ENCODE measurements around the gene EFHC1. TPM values are rescaled to one million over a fixed set of nuclear protein-coding genes. Genes with fewer than 3 reads are reported as not detected.

The EFHC1 gene
- total RNA-seq, 1 experiment from 2014 or later = 24.6 TPM

DNA sequence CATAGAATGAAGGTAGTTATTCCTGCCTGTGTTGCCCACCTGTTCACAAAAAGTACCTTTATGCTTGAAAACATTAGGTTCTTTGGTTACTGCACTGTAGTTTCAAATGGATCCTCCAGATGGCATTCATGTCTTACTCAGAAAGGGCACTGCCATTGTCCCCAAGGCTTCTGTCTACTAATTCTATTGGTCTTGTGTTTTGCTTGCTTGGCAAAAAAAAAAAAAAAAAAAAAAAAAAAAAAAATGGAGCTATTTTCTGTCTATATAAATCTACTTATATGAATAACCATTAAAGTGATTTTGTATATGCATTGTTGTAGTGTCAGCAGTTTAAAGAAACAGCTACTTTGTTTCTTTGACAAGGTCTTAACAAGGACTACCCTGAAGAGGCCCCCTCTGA lies 12.7 kb upstream of the EFHC1 start:
- intact Hi-C loops (cut with micrococcal nuclease; ENCODE audit: unreplicated experiment) (no loop called here), in situ Hi-C loops (cut with HindIII; ENCODE audit: low pct_unique_long_range_greater_than_20kb, low sequenced_read_pairs) (loop anchor here (10.0 kb wide), 1 partner anchor 123 kb away; the partner anchor contains the start of gene MCM3)
- Histone ChIP-seq H3K36me3 (ENCODE audit: control insufficient read depth, insufficient read depth, low read length) (no peaks in the 10 kb centered on the region), H3K4me1 (ENCODE audit: control insufficient read depth, insufficient read depth, low read length) (no peaks in the 10 kb centered on the region), H3K4me3 (ENCODE audit: low read depth in 2 of 2, low read length in 2 of 2) (no peak overlapping the region), H3K27ac (ENCODE audit: low read length) (no peak overlapping the region), H3K9me3 (ENCODE audit: control insufficient read depth, insufficient read depth, low read depth, low read length) (no peaks in the 10 kb centered on the region), H3K27me3 (ENCODE audit: control insufficient read depth, insufficient read depth, low read length) (no peaks in the 10 kb centered on the region)
- no TSS peak for BruUV-seq (replicated peaks)
- TF ChIP-seq, protein P1, sequence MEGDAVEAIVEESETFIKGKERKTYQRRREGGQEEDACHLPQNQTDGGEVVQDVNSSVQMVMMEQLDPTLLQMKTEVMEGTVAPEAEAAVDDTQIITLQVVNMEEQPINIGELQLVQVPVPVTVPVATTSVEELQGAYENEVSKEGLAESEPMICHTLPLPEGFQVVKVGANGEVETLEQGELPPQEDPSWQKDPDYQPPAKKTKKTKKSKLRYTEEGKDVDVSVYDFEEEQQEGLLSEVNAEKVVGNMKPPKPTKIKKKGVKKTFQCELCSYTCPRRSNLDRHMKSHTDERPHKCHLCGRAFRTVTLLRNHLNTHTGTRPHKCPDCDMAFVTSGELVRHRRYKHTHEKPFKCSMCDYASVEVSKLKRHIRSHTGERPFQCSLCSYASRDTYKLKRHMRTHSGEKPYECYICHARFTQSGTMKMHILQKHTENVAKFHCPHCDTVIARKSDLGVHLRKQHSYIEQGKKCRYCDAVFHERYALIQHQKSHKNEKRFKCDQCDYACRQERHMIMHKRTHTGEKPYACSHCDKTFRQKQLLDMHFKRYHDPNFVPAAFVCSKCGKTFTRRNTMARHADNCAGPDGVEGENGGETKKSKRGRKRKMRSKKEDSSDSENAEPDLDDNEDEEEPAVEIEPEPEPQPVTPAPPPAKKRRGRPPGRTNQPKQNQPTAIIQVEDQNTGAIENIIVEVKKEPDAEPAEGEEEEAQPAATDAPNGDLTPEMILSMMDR (IDR thresholded peaks at IDR 0.05) = peak; percentile 69; the same call in 1 of the 2 replicates
- TF ChIP-seq, protein P2, sequence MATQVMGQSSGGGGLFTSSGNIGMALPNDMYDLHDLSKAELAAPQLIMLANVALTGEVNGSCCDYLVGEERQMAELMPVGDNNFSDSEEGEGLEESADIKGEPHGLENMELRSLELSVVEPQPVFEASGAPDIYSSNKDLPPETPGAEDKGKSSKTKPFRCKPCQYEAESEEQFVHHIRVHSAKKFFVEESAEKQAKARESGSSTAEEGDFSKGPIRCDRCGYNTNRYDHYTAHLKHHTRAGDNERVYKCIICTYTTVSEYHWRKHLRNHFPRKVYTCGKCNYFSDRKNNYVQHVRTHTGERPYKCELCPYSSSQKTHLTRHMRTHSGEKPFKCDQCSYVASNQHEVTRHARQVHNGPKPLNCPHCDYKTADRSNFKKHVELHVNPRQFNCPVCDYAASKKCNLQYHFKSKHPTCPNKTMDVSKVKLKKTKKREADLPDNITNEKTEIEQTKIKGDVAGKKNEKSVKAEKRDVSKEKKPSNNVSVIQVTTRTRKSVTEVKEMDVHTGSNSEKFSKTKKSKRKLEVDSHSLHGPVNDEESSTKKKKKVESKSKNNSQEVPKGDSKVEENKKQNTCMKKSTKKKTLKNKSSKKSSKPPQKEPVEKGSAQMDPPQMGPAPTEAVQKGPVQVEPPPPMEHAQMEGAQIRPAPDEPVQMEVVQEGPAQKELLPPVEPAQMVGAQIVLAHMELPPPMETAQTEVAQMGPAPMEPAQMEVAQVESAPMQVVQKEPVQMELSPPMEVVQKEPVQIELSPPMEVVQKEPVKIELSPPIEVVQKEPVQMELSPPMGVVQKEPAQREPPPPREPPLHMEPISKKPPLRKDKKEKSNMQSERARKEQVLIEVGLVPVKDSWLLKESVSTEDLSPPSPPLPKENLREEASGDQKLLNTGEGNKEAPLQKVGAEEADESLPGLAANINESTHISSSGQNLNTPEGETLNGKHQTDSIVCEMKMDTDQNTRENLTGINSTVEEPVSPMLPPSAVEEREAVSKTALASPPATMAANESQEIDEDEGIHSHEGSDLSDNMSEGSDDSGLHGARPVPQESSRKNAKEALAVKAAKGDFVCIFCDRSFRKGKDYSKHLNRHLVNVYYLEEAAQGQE (IDR thresholded peaks at IDR 0.05; ENCODE audit: insufficient read depth in 1 of 2, low read depth in 2 of 2, low read length in 1 of 2) = no peak
- ATAC-seq (peak; percentile 85), DNase-seq (ENCODE audit: low read depth, low spot score) (no peak)
- CTCF ChIA-PET = interaction anchor here (0.5 to 1.0 kb wide), 30 partner anchors 8 to 1288 kb away, joined by 3 to 18 read pairs (median 5); no protein-coding TSS in a partner anchor
- POLR2A ChIA-PET = interaction anchor here (0.6 kb wide), 1 partner anchor 17 kb away, joined by 3 read pairs; no protein-coding TSS in a partner anchor

DNA sequence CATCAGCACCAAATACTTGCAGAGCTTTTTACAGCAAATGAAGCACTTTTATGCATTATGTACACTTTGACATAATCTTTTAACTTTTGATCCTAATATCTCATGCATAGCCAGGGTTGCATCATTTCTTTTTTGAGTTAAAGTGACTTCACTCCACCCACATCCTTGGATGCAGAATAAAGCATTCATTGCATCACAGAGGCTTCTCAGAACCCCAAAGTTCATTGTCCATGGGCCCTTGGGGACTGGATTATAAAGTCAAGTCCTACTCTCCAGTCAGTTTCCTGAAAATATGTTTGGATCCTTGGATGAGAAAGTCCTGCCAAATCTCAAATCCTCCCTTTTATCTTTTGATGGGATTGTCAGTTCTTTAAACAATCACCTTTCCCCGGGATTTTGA lies 10.6 kb upstream of the EFHC1 start:
- no TSS peak for BruUV-seq (replicated peaks)
- no peak for ATAC-seq

More for the DNA sequence above, 10.6 kb upstream of the EFHC1 start:
- no peaks in the 10 kb centered on the region for H3K27me3 ChIP-seq (ENCODE audit: control insufficient read depth, insufficient read depth, low read length)
- no peaks in the 10 kb centered on the region for H3K9me3 ChIP-seq (ENCODE audit: control insufficient read depth, insufficient read depth, low read depth, low read length)
- in situ Hi-C loops (cut with HindIII; ENCODE audit: low pct_unique_long_range_greater_than_20kb, low sequenced_read_pairs) (loop anchor here (10.0 kb wide), 1 partner anchor 125 kb away; the partner anchor contains the start of gene MCM3), intact Hi-C loops (cut with micrococcal nuclease; ENCODE audit: unreplicated experiment) (no loop called here)
- DNase-seq (ENCODE audit: low read depth, low spot score) = no peak
- no peak overlapping the region for H3K4me3 ChIP-seq (ENCODE audit: low read depth in 2 of 2, low read length in 2 of 2)
- ChIA-PET CTCF (no interaction called here), POLR2A (no interaction called here)
- H3K4me1 ChIP-seq (ENCODE audit: control insufficient read depth, insufficient read depth, low read length) = no peaks in the 10 kb centered on the region
- H3K36me3 ChIP-seq (ENCODE audit: control insufficient read depth, insufficient read depth, low read length) = no peaks in the 10 kb centered on the region
- TF ChIP-seq SIN3A (IDR thresholded peaks at IDR 0.05; ENCODE audit: borderline replicate concordance, insufficient read depth, low read depth, low read length) (no peak), TCF7L2 (IDR thresholded peaks at IDR 0.05; ENCODE audit: low read depth, low read length) (no peak), POLR2AphosphoS5 (IDR thresholded peaks at IDR 0.05; ENCODE audit: low read depth, low read length) (no peak)
- TF ChIP-seq, protein P2 (IDR thresholded peaks at IDR 0.05; ENCODE audit: insufficient read depth in 1 of 2, low read depth in 2 of 2, low read length in 1 of 2) = no peak
- TF ChIP-seq, protein P1 (IDR thresholded peaks at IDR 0.05) = no peak
- H3K27ac ChIP-seq (ENCODE audit: low read length) = no peak overlapping the region

All from Panc1 (cell line).